ENCODE data around the gene TBX5. TPM values are rescaled to one million over a fixed set of nuclear protein-coding genes. Genes with fewer than 3 reads are reported as not detected.
A peak's percentile ranks its signal among the peaks of the same experiment; 100 is the strongest.

TBX5 gene
- total RNA-seq, 1 experiment from 2014 or later = 2.9 TPM

- DNase-seq (ENCODE audit: low read depth) = peak; percentile 26
These were observed 85.0 kb downstream of the TBX5 start for GRCh38 chr12:114320968-114321367.

- no peak for DNase-seq (ENCODE audit: low read depth)
These were observed 85.8 kb downstream of the TBX5 start for GRCh38 chr12:114320101-114320500.

- peak; percentile 27 for DNase-seq (ENCODE audit: low read depth)
These were observed 86.5 kb downstream of the TBX5 start for GRCh38 chr12:114319422-114319821.

GRCh38 chr12:114318984-114319383, 87.0 kb downstream of the TBX5 start:
- no peak for DNase-seq (ENCODE audit: low read depth)

- peak; percentile 84 for DNase-seq (ENCODE audit: low read depth)
These were observed 89.9 kb downstream of the TBX5 start for GRCh38 chr12:114316076-114316475.

- no peak for DNase-seq (ENCODE audit: low read depth)
These were observed 90.8 kb downstream of the TBX5 start for GRCh38 chr12:114314974-114315720.

GRCh38 chr12:114314403-114314802, 91.5 kb downstream of the TBX5 start:
- no peak for DNase-seq (ENCODE audit: low read depth)

- DNase-seq (ENCODE audit: low read depth) = no peak
These were observed 92.0 kb downstream of the TBX5 start for GRCh38 chr12:114313910-114314309.

GRCh38 chr12:114311974-114312373, 94.0 kb downstream of the TBX5 start:
- DNase-seq (ENCODE audit: low read depth) = peak; percentile 59

- DNase-seq (ENCODE audit: low read depth) = peak; percentile 53
These were observed 99.3 kb downstream of the TBX5 start for GRCh38 chr12:114306646-114307045.

- DNase-seq (ENCODE audit: low read depth) = no peak
These were observed 100.5 kb downstream of the TBX5 start for GRCh38 chr12:114305446-114305845.

Measured in Daoy (cell line).